ENCODE measurements around the gene AZU1.

AZU1 gene

GRCh38 chr19:870314-870713 lies 42.7 kb downstream of the AZU1 start:
- H3K4me3 ChIP-seq (ENCODE audit: low read length), result no peak overlapping the region
- DNase-seq (ENCODE audit: low read depth), result no peak
- TF ChIP-seq, protein P1, sequence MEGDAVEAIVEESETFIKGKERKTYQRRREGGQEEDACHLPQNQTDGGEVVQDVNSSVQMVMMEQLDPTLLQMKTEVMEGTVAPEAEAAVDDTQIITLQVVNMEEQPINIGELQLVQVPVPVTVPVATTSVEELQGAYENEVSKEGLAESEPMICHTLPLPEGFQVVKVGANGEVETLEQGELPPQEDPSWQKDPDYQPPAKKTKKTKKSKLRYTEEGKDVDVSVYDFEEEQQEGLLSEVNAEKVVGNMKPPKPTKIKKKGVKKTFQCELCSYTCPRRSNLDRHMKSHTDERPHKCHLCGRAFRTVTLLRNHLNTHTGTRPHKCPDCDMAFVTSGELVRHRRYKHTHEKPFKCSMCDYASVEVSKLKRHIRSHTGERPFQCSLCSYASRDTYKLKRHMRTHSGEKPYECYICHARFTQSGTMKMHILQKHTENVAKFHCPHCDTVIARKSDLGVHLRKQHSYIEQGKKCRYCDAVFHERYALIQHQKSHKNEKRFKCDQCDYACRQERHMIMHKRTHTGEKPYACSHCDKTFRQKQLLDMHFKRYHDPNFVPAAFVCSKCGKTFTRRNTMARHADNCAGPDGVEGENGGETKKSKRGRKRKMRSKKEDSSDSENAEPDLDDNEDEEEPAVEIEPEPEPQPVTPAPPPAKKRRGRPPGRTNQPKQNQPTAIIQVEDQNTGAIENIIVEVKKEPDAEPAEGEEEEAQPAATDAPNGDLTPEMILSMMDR (conservative IDR thresholded peaks at IDR 0.05; ENCODE audit: low read length), result no peak

DNA sequence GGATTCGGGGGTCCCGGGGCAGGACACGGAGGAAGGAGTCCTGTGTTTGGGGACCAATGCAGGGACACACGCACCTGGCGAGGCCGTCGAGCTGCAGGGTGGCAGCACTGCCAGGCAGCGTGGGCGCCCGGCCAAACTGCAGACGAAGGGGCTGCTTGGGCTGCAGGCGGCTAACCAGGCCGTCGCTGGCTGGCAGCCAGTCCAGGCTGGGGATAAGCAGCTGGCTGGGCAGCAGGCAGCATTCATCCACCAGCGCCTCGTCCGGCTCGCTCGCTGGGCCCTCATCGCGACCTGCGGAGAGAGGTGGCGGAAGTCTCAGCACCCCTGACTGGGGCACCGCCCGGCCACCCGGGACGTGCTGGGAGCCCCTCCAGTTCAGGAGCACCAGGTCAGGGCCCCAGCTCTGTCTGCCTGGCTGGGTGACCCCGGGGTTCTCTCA lies 43.3 kb downstream of the AZU1 start:
- no peak overlapping the region for H3K4me3 ChIP-seq (ENCODE audit: low read length)
- no peak for DNase-seq (ENCODE audit: low read depth)
- TF ChIP-seq, protein P1 (conservative IDR thresholded peaks at IDR 0.05; ENCODE audit: low read length), result no peak

DNA sequence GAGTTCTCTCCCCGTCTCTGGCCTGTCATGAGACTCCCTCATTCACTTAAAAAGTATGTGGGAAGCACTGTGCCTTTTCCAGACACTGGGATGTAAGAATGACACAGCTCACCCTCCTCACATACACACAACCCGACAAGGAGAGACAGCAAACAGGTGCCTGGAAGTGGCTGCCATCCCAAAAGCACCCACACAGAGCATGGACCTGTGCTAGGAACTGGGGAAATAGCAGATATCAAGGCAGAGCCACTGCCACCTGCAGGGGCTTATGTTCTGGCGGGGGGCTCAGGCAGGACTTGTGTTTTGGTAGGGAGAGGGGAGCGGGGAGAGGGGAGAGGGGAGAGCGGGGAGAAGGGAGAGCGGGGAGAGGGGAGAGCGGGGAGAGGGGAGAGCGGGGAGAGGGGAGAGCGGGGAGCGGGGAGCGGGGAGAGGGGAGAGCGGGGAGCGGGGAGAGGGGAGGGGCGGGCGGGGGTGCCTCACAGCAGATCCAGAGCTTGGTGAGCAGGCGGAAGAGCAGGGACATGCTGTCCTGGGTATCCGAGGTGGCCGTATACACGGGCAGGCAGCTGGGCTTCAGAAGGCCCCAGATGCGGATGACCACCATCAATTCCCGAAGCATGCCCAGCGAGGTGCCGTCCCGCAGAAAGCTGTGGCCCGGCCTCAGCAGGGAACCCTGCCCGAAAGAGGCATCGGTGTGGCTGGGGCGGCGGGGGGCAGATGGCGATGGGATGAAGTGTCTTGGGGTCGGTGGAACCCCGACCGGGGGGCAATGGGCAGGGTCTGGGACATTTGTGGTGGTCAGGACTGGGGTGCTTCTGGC lies 44.0 kb downstream of the AZU1 start:
- H3K4me3 ChIP-seq (ENCODE audit: low read length), result no peak overlapping the region
- TF ChIP-seq, protein P1 (conservative IDR thresholded peaks at IDR 0.05; ENCODE audit: low read length), result no peak
- no peak for DNase-seq (ENCODE audit: low read depth)

DNA sequence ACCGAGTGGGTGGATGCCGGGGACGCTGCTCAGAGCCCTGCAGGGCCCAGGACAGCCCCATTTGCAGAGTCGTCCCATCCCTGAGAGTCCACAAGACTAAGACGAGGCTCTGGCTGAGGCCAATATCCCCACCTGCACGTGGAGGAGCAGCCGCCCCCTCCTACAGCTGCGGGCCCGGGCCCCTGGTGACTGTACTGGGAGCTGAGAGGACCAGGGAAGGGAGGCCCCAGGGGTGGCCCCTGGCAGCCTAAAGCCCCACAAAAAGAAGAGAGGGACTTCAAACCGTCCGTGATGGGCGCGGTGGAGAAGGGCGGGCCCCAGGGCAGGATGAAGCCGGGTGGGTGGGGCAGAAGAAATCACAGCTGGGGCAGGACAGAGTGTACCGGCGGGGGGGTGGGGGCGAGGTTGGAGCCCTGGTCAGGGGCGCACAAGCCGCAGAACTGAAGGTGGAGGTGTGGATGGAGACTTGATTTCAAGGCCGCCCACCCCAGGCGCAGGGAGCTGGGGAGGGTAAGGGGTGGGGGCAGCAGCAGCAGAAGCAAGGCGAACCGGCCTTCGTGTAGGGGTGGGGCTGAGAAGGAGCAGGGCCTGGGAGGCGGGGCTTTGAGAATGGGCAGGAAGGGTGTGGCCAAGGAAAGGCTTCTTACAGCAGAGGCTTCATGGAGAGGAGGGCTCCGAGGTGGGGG lies 44.8 kb downstream of the AZU1 start:
- TF ChIP-seq, protein P1 (conservative IDR thresholded peaks at IDR 0.05; ENCODE audit: low read length), result no peak
- H3K4me3 ChIP-seq (ENCODE audit: low read length), result no peak overlapping the region
- peak; percentile 69 for DNase-seq (ENCODE audit: low read depth)

DNA sequence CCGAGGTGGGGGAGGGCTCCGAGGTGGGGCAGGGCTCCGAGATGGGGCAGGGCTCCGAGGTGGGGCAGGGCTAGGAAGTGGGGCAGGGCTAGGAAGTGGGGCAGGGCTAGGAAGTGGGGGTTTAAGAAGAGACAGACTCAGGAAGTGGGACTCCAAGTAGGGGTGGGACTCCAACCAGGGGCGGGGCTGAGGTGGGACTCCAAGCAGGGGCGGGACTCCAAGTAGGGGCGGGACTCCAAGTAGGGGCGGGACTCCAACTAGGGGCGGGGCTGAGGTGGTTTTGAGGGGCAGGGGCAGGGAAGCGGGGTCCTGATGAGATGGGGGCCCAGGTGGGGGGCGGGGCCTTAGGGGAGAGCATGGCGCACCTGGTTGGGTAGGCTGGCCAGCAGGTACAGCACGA lies 45.4 kb downstream of the AZU1 start:
- no peak overlapping the region for H3K4me3 ChIP-seq (ENCODE audit: low read length)
- DNase-seq (ENCODE audit: low read depth), result peak; percentile 72
- TF ChIP-seq, protein P1 (conservative IDR thresholded peaks at IDR 0.05; ENCODE audit: low read length), result no peak

- no peak for DNase-seq (ENCODE audit: low read depth)
- H3K4me3 ChIP-seq (ENCODE audit: low read length), result no peak overlapping the region
- TF ChIP-seq, protein P1 (conservative IDR thresholded peaks at IDR 0.05; ENCODE audit: low read length), result no peak
Observed at GRCh38 chr19:873561-874041, 46.0 kb downstream of the AZU1 start.
